ENCODE data around the gene ZNF354C.

- no peak for TF ChIP-seq KLF5 (IDR thresholded peaks at IDR 0.05; ENCODE audit: partially characterized antibody)
- no peak for TF ChIP-seq RCOR1 (conservative IDR thresholded peaks at IDR 0.05; ENCODE audit: low read depth, low read length)
- TF ChIP-seq SPI1 (IDR thresholded peaks at IDR 0.05; ENCODE audit: borderline replicate concordance, insufficient read depth, low read depth, low read length): no peak
- TF ChIP-seq JUNB (IDR thresholded peaks at IDR 0.05): no peak
- no peak for TF ChIP-seq CTCF (IDR thresholded peaks at IDR 0.05 in 2 of 3, conservative IDR thresholded peaks at IDR 0.05 in 1 of 3; ENCODE audit: control insufficient read depth in 2 of 3, extremely low read depth in 1 of 3, insufficient read depth in 1 of 3, low read depth in 3 of 3, low read length in 3 of 3)
- TF ChIP-seq REST (IDR thresholded peaks at IDR 0.05; ENCODE audit: low read depth, low read length): no peak
- TF ChIP-seq USF1 (IDR thresholded peaks at IDR 0.05; ENCODE audit: borderline replicate concordance, extremely low read length, insufficient read depth, low read depth, low read length): no peak
- TF ChIP-seq EP300 (IDR thresholded peaks at IDR 0.05; ENCODE audit: borderline replicate concordance in 1 of 2, control insufficient read depth in 1 of 2, low read depth in 2 of 2, low read length in 2 of 2): no peak
Observed at GRCh38 chr5:179065703-179066102, 5.5 kb downstream of the ZNF354C start.
